ENCODE measurements around the gene FANCD2.
"Not testable (repeated sequence)": the region's sequence is repeated elsewhere in the genome, so short reads cannot be mapped to it uniquely, and the experiment has no call there.

The FANCD2 gene

DNA sequence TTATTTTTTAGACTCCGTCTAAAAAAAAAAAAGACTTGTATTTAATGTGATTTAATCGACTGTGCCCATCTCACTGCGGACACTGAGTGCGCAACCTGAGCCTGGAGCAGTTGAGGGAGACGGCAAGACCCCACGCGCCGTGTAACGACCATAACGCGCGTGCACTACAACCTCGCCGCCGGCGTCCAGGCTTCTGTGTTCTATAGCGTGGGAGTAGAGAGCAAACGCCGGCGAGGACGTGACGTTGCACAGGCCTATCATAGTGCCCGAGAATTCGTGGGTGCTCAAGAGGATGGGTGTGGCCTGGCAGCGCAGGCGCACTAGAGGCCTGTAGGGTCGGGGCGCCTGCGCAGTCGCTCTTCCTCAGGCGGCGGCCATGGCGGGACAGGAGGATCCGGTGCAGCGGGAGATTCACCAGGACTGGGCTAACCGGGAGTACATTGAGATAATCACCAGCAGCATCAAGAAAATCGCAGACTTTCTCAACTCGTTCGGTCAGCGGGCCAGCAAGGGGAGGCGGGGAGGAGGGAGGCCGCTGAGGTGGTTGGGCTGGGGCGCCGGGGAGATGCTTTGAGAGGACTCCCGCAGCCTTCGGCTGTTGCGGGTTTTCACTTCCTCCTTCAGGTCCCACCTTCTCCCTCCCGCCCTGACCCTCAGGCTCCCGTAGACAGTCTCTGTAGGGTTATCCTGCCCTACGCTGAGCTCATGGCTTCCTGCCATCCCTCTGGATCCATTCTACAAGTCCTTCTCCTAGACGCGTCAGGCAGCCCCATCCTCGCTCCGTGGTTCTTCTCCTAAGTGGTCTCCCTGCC lies 89.3 kb downstream of the FANCD2 start, which contains the start of gene BRK1:
Gene BRK1, plus strand, starts transcription at position 350 of the 812 bp plus-strand sequence. Its CDS starts 27 bp downstream, at position 377.
- peak; percentile 93 for DNase-seq

DNA sequence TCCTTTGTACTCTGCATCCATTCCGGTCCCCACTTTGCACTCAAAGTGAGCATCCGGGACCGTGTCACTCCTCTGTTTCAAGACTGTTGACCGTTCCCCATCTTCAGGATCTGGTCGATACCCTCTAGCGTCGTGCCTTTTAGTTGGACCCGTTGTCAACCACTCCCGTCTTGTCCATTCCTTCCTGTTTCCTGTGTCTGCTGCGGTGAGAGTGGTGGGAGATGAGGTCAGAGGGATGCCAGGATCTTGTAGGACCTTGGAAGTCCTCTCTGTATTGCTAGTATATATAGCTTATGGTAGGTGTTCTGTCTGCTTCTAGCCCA lies 89.9 kb downstream of the FANCD2 start:
- no peak for DNase-seq

DNA sequence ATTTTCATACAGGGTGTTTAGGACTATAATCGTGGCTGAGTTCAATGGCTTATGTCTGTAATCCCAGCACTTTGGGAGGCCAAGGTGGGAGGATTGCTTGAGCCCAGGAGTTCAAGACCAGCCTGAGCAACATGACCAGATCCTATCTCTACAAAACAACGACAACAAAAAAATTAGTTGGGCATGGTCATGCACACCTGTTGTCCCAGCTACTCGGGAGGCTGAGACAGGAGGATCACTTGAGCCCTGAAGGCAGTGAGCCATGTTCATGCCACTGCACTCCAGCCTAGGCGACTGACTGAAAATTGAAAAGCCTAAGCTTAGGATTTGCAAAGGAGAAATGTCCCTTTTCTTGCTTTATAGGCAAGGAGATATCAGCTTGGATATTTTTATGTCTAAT lies 90.7 kb downstream of the FANCD2 start:
- no peak for DNase-seq

DNA sequence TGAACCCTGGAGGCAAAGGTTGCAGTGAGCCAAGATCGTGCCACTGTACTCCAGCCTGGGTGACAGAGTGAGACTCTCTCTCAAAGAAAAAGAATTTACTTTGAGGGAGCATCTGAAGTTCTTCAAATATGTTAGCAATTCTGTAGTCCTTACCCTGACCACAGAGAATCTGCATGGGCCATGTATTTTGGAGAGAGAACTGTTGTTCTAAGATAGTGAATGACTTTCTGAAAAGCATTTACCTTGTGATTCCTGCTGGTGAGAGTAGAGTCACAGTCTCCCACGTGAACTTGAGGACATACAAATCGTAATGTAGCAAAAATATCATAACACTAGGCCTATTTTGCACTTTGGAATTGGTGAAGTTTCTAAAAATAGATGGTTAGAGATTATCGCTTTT lies 93.1 kb downstream of the FANCD2 start:
- DNase-seq = no peak

- DNase-seq = no peak
Measured at GRCh38 chr3:10121064-10121463, 94.8 kb downstream of the FANCD2 start.

GRCh38 chr3:10122724-10123123 lies 96.5 kb downstream of the FANCD2 start:
- DNase-seq = no peak

DNA sequence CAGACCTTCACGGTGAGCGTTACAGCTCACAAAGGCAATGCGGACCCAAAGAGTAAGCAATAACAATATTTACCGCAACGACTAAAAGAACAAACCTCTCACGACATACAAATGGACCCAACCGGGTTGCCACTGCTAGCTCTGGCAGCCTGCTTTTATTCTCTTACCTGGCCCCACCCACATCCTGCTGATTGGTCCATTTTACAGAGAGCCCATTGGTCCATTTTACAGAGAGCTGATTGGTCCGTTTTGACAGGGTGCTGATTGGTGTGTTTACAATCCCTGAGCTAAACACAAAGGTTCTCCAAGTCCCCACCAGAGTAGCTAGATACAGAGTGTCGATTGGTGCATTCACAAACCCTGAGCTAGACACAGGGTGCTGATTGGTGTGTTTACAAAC lies 109.6 kb downstream of the FANCD2 start:
- not testable (repeated sequence) for DNase-seq

DNA sequence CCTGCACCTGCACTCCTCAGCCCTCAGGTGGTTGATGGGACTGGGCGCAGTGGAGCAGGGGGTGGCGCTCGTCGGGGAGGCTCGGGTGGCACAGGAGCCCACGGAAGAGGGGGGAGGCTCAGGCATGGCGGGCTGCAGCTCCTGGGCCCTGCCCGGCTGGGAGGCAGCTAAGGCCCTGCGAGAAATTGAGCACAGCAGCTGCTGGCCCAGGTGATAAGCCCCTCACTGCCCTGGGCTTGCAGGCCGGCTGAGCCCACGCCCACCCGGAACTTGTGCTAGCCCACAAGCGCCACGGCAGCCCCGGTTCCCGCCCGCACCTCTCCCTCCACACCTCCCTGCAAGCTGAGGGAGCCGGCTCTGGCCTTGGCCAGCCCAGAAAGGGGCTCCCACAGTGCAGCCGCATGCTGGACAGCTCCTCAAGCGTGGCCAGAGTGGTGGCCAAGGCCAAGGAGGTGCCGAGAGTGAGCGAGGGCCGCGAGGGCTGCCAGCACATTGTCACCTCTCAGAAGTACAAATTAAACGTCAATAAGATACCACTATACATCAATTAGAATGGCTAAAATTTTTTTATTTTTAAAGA lies 110.3 kb downstream of the FANCD2 start:
- DNase-seq = no peak

- no peak for DNase-seq
Measured at GRCh38 chr3:10137178-10137577, 110.9 kb downstream of the FANCD2 start.

GRCh38 chr3:10140996-10141546 lies 114.8 kb downstream of the FANCD2 start:
- DNase-seq = no peak

DNA sequence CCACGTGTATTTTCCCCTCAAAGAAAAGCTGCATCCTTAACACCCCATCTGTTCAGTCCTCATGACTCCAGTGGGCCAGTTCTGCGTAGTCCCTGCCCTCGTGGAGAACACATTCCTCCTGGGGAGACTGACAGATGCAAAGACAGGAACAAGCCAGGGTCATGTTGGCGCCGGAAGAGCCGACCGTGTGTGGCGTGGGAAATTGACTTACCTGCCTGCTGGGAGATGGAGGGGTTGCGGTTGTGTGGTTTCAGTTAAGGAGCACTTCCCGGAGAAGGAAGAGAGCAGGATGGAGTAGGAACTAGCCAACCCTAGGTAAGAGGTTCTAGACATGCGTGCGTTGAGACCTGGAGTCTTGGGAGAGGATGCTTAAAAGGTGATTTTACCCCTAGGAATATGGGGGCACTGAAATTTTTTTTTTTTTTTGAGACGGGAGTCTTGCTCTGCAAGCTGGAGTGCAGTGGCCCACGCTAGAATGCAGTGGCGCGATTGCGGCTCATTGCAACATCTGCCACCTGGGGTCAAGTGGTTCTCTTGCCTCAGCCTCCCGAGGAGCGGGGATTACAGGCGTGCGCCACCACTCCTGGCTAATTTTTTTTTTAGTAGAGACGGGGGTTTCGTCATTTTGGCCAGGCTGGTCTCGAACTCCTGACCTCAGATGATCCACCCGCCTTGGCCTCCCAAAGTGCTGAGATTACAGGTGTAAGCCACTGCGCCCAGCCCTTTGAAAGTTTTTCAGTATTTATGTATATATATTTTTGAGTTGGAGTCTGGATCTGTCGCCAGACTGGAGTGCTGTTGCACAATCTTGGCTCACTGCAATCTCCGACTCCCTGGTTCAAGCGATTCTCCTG lies 116.7 kb downstream of the FANCD2 start:
- no peak for DNase-seq

- no peak for DNase-seq
Measured at GRCh38 chr3:10145685-10146084, 119.4 kb downstream of the FANCD2 start.

DNA sequence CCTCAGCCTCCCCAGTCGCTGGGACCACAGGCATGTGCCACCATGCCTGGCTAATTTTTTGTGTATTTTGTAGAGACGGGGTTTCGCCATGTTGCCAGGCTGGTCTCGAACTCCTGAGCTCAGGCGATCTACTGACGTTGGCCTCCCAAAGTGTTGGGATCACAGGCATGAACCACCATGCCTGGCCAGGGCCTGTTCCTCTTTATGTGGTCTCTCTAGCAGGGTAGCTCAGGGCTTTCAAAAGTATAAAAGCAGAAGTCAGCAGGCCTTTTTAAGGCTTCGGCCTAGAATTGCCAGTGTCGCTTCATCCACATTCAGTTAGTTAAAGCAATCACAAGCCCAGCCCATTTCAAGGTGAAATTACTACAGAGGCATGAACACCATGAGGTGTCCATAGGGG lies 123.0 kb downstream of the FANCD2 start:
- DNase-seq = no peak

GRCh38 chr3:10150987-10151386 lies 124.8 kb downstream of the FANCD2 start:
- DNase-seq = no peak

All from stimulated activated naive CD4-positive, alpha-beta T cell treated with Interleukin-2 at 50 U/mL for 16 hours (primary cell).